NCI-H128 (cell line): ENCODE data around the gene PARP9.

Source experiments
- DNase-seq: peaks from one replicate; lab custom pipeline; 2025; ENCODE audit not compliant: unreplicated experiment; lab: John Stamatoyannopoulos, UW

PARP9 gene

GRCh38 chr3:122488262-122488973 is 75.7 kb downstream of the PARP9 start:
- DNase-seq = no peak

- no peak for DNase-seq
Observed at GRCh38 chr3:122484985-122485384, 79.1 kb downstream of the PARP9 start.

- no peak for DNase-seq
Observed at GRCh38 chr3:122481390-122481789, 82.7 kb downstream of the PARP9 start.
